ENCODE results near the gene CHST14.
A peak's percentile ranks its signal among the peaks of the same experiment; 100 is the strongest.

CHST14 gene

GRCh38 chr15:40463279-40463678 lies 7.5 kb upstream of the CHST14 start:
- DNase-seq (ENCODE audit: low read depth in 2 of 2) = no peak

GRCh38 chr15:40463886-40464545 lies 6.8 kb upstream of the CHST14 start:
- no peak for DNase-seq (ENCODE audit: low read depth in 2 of 2)

- DNase-seq (ENCODE audit: low read depth in 2 of 2) = no peak
These were observed 6.1 kb upstream of the CHST14 start for GRCh38 chr15:40464595-40465185.

GRCh38 chr15:40465939-40466338 lies 4.8 kb upstream of the CHST14 start:
- no peak for DNase-seq (ENCODE audit: low read depth in 2 of 2)

- no peak for DNase-seq (ENCODE audit: low read depth in 2 of 2)
These were observed 4.1 kb upstream of the CHST14 start for GRCh38 chr15:40466426-40467260.

GRCh38 chr15:40467261-40467615 lies 3.5 kb upstream of the CHST14 start:
- no peak for DNase-seq (ENCODE audit: low read depth in 2 of 2)

GRCh38 chr15:40468898-40469331 lies 1.9 kb upstream of the CHST14 start:
- no peak for DNase-seq (ENCODE audit: low read depth in 2 of 2)

GRCh38 chr15:40469776-40470390 lies 901 bp upstream of the CHST14 start:
- DNase-seq (ENCODE audit: low read depth in 2 of 2) = no peak

- peak in 1 of 2 donors; percentile 16 for DNase-seq (ENCODE audit: low read depth in 2 of 2)
These were observed 472 bp downstream of the CHST14 start for GRCh38 chr15:40471105-40471807.

GRCh38 chr15:40471808-40472150 lies 995 bp downstream of the CHST14 start:
- DNase-seq (ENCODE audit: low read depth in 2 of 2) = no peak

- no peak for DNase-seq (ENCODE audit: low read depth in 2 of 2)
These were observed 1.5 kb downstream of the CHST14 start for GRCh38 chr15:40472171-40472727.

- DNase-seq (ENCODE audit: low read depth in 2 of 2) = no peak
These were observed 3.8 kb downstream of the CHST14 start for GRCh38 chr15:40474581-40474980.

GRCh38 chr15:40477642-40478327 lies 7.0 kb downstream of the CHST14 start:
- no peak for DNase-seq (ENCODE audit: low read depth in 2 of 2)

GRCh38 chr15:40479024-40479423 lies 8.2 kb downstream of the CHST14 start:
- DNase-seq (ENCODE audit: low read depth in 2 of 2) = no peak

- DNase-seq (ENCODE audit: low read depth in 2 of 2) = no peak
These were observed 10.7 kb downstream of the CHST14 start for GRCh38 chr15:40481341-40482074.

GRCh38 chr15:40483919-40484318 lies 13.1 kb downstream of the CHST14 start:
- DNase-seq (ENCODE audit: low read depth in 2 of 2) = no peak

GRCh38 chr15:40486066-40486770 lies 15.4 kb downstream of the CHST14 start:
- DNase-seq (ENCODE audit: low read depth in 2 of 2) = no peak

- DNase-seq (ENCODE audit: low read depth in 2 of 2) = no peak
These were observed 17.3 kb downstream of the CHST14 start for GRCh38 chr15:40487816-40488682.

All from activated CD8-positive, alpha-beta memory T cell treated with anti-CD3 and anti-CD28 coated beads for 4 hours (primary cell).